Aorta (tissue), 4 donors: ENCODE data around the gene KRTAP9-4. TPM values are rescaled to one million over a fixed set of nuclear protein-coding genes. Genes with fewer than 3 reads are reported as not detected.

Source experiments
- polyA plus RNA-seq, 2 donors: library from polyadenylated mRNA; stranded (reverse); fragments of 200-250 nt; gene quantifications; one replicate each; pipeline ENCODE4 v1.2.3, GENCODE V29; 2013
- total RNA-seq, 2 donors: library from RNA; stranded (reverse); fragmentation: NEBNext Ultra II Directional; extraction: Animal tissue kit (Norgen Biotek cat#: 25700); gene quantifications; one replicate each; pipeline ENCODE4 v1.2.1, GENCODE V29; 2021
- donor health status: healthy with polysubstance abuse.
- donor health status: Bipolar disorder and iron deficiency.
- donor health status: DM: no; HTN: no; CAD: no.
- donor health status: DM: yes; HTN: yes; CAD: no.

The KRTAP9-4 gene
- total and polyA plus RNA-seq, 4 donors: 0.75 TPM; not detected in 3

Other genes with a start within 250 kb of the KRTAP9-4 start
Only the 30 nearest of the 41 such genes appear.
- gene KRTAP2-3, start 189.6 kb upstream of the KRTAP9-4 start, total RNA-seq: not detected
- gene KRTAP2-3, start 189.6 kb upstream of the KRTAP9-4 start, polyA plus RNA-seq: not detected
- gene KRTAP2-4, start 183.8 kb upstream of the KRTAP9-4 start, total RNA-seq: not detected
- gene KRTAP2-4, start 183.8 kb upstream of the KRTAP9-4 start, polyA plus RNA-seq: not detected
- not detected for gene KRTAP4-7, start 165.5 kb upstream of the KRTAP9-4 start, total RNA-seq
- gene KRTAP4-7, start 165.5 kb upstream of the KRTAP9-4 start, polyA plus RNA-seq: not detected
- not detected for gene KRTAP4-8, start 151.5 kb upstream of the KRTAP9-4 start, total RNA-seq
- not detected for gene KRTAP4-8, start 151.5 kb upstream of the KRTAP9-4 start, polyA plus RNA-seq
- gene KRTAP4-16, start 147.5 kb upstream of the KRTAP9-4 start, total RNA-seq: not detected
- not detected for gene KRTAP4-16, start 147.5 kb upstream of the KRTAP9-4 start, polyA plus RNA-seq
- gene KRTAP4-9, start 144.3 kb upstream of the KRTAP9-4 start, total RNA-seq: not detected
- gene KRTAP4-9, start 144.3 kb upstream of the KRTAP9-4 start, polyA plus RNA-seq: under 1 TPM in 1 of 2 donors, not detected in 1; 0.13 TPM
- gene KRTAP4-11, start 131.3 kb upstream of the KRTAP9-4 start, total RNA-seq: not detected
- gene KRTAP4-11, start 131.3 kb upstream of the KRTAP9-4 start, polyA plus RNA-seq: not detected
- not detected for gene KRTAP4-12, start 125.5 kb upstream of the KRTAP9-4 start, total RNA-seq
- not detected for gene KRTAP4-12, start 125.5 kb upstream of the KRTAP9-4 start, polyA plus RNA-seq
- gene KRTAP4-6, start 109.1 kb upstream of the KRTAP9-4 start, total RNA-seq: not detected
- not detected for gene KRTAP4-6, start 109.1 kb upstream of the KRTAP9-4 start, polyA plus RNA-seq
- not detected for gene KRTAP4-5, start 99.9 kb upstream of the KRTAP9-4 start, total RNA-seq
- gene KRTAP4-5, start 99.9 kb upstream of the KRTAP9-4 start, polyA plus RNA-seq: not detected
- gene KRTAP4-4, start 88.9 kb upstream of the KRTAP9-4 start, total RNA-seq: not detected
- not detected for gene KRTAP4-4, start 88.9 kb upstream of the KRTAP9-4 start, polyA plus RNA-seq
- not detected for gene KRTAP4-3, start 81.5 kb upstream of the KRTAP9-4 start, total RNA-seq
- gene KRTAP4-3, start 81.5 kb upstream of the KRTAP9-4 start, polyA plus RNA-seq: not detected
- gene KRTAP4-2, start 71.5 kb upstream of the KRTAP9-4 start, total RNA-seq: not detected
- gene KRTAP4-2, start 71.5 kb upstream of the KRTAP9-4 start, polyA plus RNA-seq: not detected
- gene KRTAP4-1, start 64.8 kb upstream of the KRTAP9-4 start, total RNA-seq: not detected
- gene KRTAP4-1, start 64.8 kb upstream of the KRTAP9-4 start, polyA plus RNA-seq: not detected
- gene KRTAP9-1, start 59.8 kb upstream of the KRTAP9-4 start, total RNA-seq: not detected
- not detected for gene KRTAP9-1, start 59.8 kb upstream of the KRTAP9-4 start, polyA plus RNA-seq
- not detected for gene KRTAP9-2, start 23.0 kb upstream of the KRTAP9-4 start, total RNA-seq
- not detected for gene KRTAP9-2, start 23.0 kb upstream of the KRTAP9-4 start, polyA plus RNA-seq
- gene KRTAP9-3, start 17.2 kb upstream of the KRTAP9-4 start, total RNA-seq: not detected
- gene KRTAP9-3, start 17.2 kb upstream of the KRTAP9-4 start, polyA plus RNA-seq: not detected
- not detected for gene KRTAP9-8, start 11.7 kb upstream of the KRTAP9-4 start, total RNA-seq
- gene KRTAP9-8, start 11.7 kb upstream of the KRTAP9-4 start, polyA plus RNA-seq: not detected
- gene KRTAP9-9, start 5.7 kb downstream of the KRTAP9-4 start, total RNA-seq: not detected
- gene KRTAP9-9, start 5.7 kb downstream of the KRTAP9-4 start, polyA plus RNA-seq: not detected
- not detected for gene KRTAP9-6, start 15.7 kb downstream of the KRTAP9-4 start, total RNA-seq
- gene KRTAP9-6, start 15.7 kb downstream of the KRTAP9-4 start, polyA plus RNA-seq: not detected
- not detected for gene KRTAP9-7, start 26.0 kb downstream of the KRTAP9-4 start, total RNA-seq
- gene KRTAP9-7, start 26.0 kb downstream of the KRTAP9-4 start, polyA plus RNA-seq: not detected
- gene KRTAP29-1, start 53.2 kb downstream of the KRTAP9-4 start, total RNA-seq: not detected
- not detected for gene KRTAP29-1, start 53.2 kb downstream of the KRTAP9-4 start, polyA plus RNA-seq
- gene KRTAP16-1, start 59.6 kb downstream of the KRTAP9-4 start, total RNA-seq: not detected
- gene KRTAP16-1, start 59.6 kb downstream of the KRTAP9-4 start, polyA plus RNA-seq: not detected
- not detected for gene KRTAP17-1, start 66.0 kb downstream of the KRTAP9-4 start, total RNA-seq
- gene KRTAP17-1, start 66.0 kb downstream of the KRTAP9-4 start, polyA plus RNA-seq: not detected
- not detected for gene KRT33A, start 101.1 kb downstream of the KRTAP9-4 start, total RNA-seq
- not detected for gene KRT33A, start 101.1 kb downstream of the KRTAP9-4 start, polyA plus RNA-seq
- gene KRT33B, start 120.1 kb downstream of the KRTAP9-4 start, total RNA-seq: not detected
- not detected for gene KRT33B, start 120.1 kb downstream of the KRTAP9-4 start, polyA plus RNA-seq
- not detected for gene KRT34, start 132.6 kb downstream of the KRTAP9-4 start, total RNA-seq
- not detected for gene KRT34, start 132.6 kb downstream of the KRTAP9-4 start, polyA plus RNA-seq
- gene KRT31, start 147.9 kb downstream of the KRTAP9-4 start, total RNA-seq: not detected
- not detected for gene KRT31, start 147.9 kb downstream of the KRTAP9-4 start, polyA plus RNA-seq
- gene KRT37, start 174.9 kb downstream of the KRTAP9-4 start, total RNA-seq: not detected
- gene KRT37, start 174.9 kb downstream of the KRTAP9-4 start, polyA plus RNA-seq: not detected
- not detected for gene KRT38, start 191.3 kb downstream of the KRTAP9-4 start, total RNA-seq
- gene KRT38, start 191.3 kb downstream of the KRTAP9-4 start, polyA plus RNA-seq: not detected